ENCODE measurements around the gene MS4A3. TPM values are rescaled to one million over a fixed set of nuclear protein-coding genes. Genes with fewer than 3 reads are reported as not detected.
"Not testable (repeated sequence)": the region's sequence is repeated elsewhere in the genome, so short reads cannot be mapped to it uniquely, and the experiment has no call there.

The MS4A3 gene
- total RNA-seq, 4 donors from 2014 or later: not detected

DNA sequence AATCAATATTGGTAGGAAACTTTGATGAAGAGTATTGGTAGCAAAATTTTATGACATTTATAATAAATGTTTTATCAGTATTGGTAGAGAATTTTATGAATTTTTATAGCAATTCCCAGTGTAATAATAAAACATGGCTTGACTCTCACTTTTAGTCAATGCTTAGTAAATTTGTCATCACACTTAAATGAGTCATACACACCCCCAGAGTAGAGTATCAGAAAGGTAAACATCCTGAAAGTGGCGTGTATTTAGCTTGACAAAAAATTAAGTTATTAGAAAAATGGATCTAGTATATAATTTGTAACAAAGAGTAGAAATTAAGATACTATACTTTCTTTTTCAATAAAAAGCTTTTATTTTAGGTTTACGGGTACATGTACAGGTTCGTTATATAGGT is 2.6 kb downstream of the MS4A3 start:
- Histone ChIP-seq H3K4me3 (no peak overlapping the region), H3K9me3 (no peaks in the 10 kb centered on the region), H3K36me3 (no peaks in the 10 kb centered on the region), H3K4me1 (no peaks in the 10 kb centered on the region), H3K27me3 (no peaks in the 10 kb centered on the region), H3K27ac (no peak overlapping the region)
- no peak for DNase-seq
- TF ChIP-seq, protein P1, sequence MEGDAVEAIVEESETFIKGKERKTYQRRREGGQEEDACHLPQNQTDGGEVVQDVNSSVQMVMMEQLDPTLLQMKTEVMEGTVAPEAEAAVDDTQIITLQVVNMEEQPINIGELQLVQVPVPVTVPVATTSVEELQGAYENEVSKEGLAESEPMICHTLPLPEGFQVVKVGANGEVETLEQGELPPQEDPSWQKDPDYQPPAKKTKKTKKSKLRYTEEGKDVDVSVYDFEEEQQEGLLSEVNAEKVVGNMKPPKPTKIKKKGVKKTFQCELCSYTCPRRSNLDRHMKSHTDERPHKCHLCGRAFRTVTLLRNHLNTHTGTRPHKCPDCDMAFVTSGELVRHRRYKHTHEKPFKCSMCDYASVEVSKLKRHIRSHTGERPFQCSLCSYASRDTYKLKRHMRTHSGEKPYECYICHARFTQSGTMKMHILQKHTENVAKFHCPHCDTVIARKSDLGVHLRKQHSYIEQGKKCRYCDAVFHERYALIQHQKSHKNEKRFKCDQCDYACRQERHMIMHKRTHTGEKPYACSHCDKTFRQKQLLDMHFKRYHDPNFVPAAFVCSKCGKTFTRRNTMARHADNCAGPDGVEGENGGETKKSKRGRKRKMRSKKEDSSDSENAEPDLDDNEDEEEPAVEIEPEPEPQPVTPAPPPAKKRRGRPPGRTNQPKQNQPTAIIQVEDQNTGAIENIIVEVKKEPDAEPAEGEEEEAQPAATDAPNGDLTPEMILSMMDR (IDR thresholded peaks at IDR 0.05): no peak
- TF ChIP-seq POLR2A (IDR thresholded peaks at IDR 0.05): no peak

DNA sequence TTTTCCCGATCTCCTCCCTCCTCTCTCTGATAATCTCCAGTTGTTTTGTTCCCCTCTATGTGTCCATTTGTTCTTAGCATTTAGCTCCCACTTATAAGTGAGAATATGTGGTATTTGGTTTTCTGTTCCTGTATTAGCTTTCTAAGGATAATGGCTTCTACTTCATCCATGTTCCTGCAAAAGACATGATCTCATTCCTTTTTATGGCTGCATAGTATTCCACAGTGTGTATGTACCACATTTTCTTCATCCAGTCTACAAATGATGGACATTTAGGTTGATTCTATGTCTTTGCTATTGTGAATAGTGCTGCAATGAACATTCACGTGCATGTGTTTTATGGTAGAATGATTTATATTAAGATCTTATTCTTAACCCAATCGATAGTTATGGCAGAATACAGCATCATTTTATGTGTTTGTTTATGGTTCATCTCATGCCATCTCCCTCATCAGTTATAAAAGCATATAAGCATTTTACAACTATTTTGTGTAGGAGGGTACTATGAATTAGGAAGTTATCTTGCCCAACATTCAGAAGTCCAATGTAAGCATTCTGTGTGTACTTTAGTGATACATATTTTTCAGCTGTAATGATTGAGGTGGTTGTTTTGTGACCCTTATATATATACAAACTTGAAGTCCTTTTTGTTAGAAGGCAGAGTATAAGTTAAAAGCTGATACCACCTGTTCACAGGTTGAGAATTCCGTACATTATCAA is 3.2 kb downstream of the MS4A3 start:
- no peak for DNase-seq
- no peaks in the 10 kb centered on the region for H3K36me3 ChIP-seq
- H3K4me3 ChIP-seq: no peak overlapping the region
- no peaks in the 10 kb centered on the region for H3K9me3 ChIP-seq
- H3K27me3 ChIP-seq: no peaks in the 10 kb centered on the region
- H3K27ac ChIP-seq: no peak overlapping the region
- TF ChIP-seq, protein P1 (IDR thresholded peaks at IDR 0.05): no peak
- no peak for TF ChIP-seq POLR2A (IDR thresholded peaks at IDR 0.05)
- H3K4me1 ChIP-seq: no peaks in the 10 kb centered on the region

DNA sequence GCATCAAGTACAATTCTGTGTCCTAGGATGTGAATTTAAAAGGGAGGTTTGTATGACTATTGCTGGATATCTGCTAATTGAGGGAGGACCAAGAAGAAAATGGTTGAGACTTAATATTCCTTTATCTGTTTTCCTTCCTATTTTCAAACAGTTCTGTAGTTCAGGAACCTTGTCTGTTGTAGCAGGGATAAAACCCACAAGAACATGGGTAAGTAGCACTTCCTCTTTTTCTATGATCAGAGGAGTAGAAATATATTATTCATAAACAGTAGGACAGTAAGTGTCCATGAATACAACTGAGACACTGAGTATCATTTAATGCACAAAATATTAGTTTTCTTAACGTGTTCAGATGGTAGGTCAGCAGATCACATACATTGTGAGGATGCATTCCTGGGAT is 7.6 kb downstream of the MS4A3 start:
- Histone ChIP-seq H3K27me3 (no peaks in the 10 kb centered on the region), H3K27ac (no peak overlapping the region), H3K9me3 (no peaks in the 10 kb centered on the region), H3K4me1 (no peaks in the 10 kb centered on the region), H3K4me3 (no peak overlapping the region), H3K36me3 (no peaks in the 10 kb centered on the region)
- TF ChIP-seq, protein P1 (IDR thresholded peaks at IDR 0.05): no peak
- TF ChIP-seq POLR2A (IDR thresholded peaks at IDR 0.05): no peak
- DNase-seq: no peak

DNA sequence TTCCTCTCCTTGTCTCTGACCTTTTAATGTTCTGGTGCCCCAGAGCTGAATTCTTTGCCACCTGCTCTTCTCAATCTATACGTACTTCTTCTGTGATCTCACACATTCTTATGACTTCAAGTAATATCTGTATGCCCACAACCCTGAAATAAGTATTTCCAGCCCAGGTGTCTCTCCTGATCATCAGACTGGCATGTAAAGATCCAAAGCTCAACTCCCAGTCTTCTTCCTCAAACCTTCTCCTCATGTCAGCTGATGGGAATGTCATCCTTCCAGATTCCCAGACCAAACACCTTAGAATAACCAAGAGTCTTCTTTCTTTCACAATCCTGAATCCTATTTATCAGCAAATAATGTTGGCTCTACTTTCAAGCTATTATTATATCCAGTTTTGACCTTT is 9.3 kb downstream of the MS4A3 start:
- H3K27ac ChIP-seq: no peak overlapping the region
- no peaks in the 10 kb centered on the region for H3K36me3 ChIP-seq
- no peaks in the 10 kb centered on the region for H3K4me1 ChIP-seq
- no peak for DNase-seq
- no peak for TF ChIP-seq POLR2A (IDR thresholded peaks at IDR 0.05)
- TF ChIP-seq, protein P1 (IDR thresholded peaks at IDR 0.05): no peak
- H3K27me3 ChIP-seq: no peaks in the 10 kb centered on the region
- H3K4me3 ChIP-seq: no peak overlapping the region
- no peaks in the 10 kb centered on the region for H3K9me3 ChIP-seq

DNA sequence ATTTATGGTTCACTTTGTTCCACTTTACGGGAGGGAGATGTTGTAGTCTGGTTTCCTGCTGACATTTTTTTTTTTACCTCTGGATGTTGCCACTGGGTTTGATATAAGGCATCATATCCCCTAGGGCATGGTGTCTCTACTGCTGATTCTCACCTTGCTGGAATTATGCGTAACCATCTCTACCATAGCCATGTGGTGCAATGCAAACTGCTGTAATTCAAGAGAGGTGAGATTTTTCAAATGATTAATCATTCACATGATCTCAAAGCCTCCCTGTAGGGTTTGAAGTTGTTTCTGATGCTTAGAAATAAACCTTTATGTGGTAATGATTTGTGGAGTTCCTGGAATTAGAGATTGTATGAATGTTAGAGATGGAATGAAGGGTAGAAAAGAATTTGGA is 13.0 kb downstream of the MS4A3 start:
- DNase-seq: no peak
- no peak overlapping the region for H3K4me3 ChIP-seq
- TF ChIP-seq POLR2A (IDR thresholded peaks at IDR 0.05): no peak
- TF ChIP-seq, protein P1 (IDR thresholded peaks at IDR 0.05): no peak
- H3K4me1 ChIP-seq: no peaks in the 10 kb centered on the region
- H3K9me3 ChIP-seq: no peaks in the 10 kb centered on the region
- H3K27me3 ChIP-seq: no peaks in the 10 kb centered on the region
- no peaks in the 10 kb centered on the region for H3K36me3 ChIP-seq
- no peak overlapping the region for H3K27ac ChIP-seq

DNA sequence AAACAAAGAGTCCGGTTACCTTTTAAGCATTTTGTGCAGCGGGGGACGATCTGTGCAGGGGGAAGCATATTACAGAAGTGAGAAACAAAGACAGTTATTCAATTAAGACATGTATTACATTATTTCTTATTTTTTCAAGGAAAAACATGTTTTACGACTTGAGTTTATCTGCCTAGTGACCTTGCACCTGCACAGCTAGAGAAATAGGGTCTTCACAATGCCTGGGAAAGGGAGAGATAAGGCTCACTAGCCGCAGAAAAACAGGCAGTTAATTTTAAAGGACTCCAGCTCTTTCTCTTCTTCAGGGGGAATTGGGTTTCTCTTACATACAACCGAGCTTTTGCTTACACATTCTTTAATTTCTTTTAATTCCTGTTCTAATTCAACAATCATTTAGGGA is 15.2 kb downstream of the MS4A3 start:
- not testable (repeated sequence) for H3K27ac ChIP-seq, H3K4me3 ChIP-seq, H3K4me1 ChIP-seq, H3K27me3 ChIP-seq, H3K36me3 ChIP-seq, DNase-seq, H3K9me3 ChIP-seq
